ENCODE results near the gene TSSK6.

Gene TSSK6

GRCh38 chr19:19514881-19515641 is at the start of gene TSSK6:
TSSK6 (minus strand) TSS chr19:19515548; CDS start chr19:19515427, 121 bp downstream.
- DNase-seq (ENCODE audit: low read depth) = no peak

DNA sequence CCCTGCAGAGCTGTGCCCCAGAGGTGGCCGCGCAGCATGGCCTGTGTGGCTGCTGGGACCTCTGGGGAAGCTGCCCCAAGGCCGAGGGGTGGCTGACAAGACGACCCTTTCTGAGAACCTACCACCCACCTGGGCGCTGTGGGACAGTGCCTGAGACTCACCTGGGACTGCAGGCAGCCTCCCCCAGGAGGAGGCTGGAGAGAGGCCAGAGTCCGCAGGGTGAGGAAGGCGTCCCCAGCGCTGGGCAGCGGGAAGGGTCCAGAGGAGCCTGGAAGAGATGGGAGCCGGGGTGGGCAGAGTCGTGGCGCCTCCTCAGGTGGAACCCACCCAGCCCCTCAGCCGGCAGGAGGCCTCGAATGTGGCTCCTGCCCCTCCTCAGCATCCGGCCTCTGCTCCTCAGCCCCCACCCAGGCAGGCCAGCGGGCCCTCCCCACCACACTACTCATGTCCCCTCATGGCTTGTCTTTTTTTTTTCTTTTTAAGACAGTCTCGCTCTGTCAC is 48.0 kb upstream of the TSSK6 start:
- no peak for DNase-seq (ENCODE audit: low read depth)

DNA sequence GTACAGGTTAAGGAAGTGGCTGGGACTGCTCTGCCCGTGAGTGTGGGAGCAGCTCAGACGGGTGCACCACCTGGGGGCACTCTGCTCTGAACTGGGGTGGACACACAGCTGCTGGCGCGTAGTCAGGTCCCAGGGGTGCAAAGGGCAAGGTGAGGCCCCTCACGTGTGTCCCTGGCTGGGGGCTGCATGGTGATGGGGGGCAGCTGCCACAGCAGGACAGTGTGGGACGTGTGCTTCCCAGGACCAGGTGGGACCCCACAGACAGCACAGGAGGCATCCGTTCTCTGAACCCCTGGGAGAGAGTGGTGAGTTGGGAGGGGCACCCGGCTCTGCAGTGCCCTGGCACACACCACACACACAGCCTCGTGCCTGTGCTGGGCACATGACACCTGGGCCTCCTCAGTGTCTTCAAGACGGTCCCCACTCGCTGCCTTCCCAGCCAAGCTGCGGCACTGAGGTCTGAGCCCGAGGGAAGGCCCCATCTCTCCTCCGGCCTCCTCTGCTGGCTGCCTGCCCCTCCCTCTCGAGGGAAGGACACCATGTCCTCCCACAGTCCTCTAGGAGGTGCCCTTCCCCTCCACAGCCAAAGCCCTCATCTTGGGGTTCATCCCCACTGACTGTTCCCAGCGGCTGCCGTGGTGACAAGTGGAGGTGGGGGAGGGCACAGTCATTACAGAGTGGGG is 47.5 kb upstream of the TSSK6 start:
- DNase-seq (ENCODE audit: low read depth) = no peak

DNA sequence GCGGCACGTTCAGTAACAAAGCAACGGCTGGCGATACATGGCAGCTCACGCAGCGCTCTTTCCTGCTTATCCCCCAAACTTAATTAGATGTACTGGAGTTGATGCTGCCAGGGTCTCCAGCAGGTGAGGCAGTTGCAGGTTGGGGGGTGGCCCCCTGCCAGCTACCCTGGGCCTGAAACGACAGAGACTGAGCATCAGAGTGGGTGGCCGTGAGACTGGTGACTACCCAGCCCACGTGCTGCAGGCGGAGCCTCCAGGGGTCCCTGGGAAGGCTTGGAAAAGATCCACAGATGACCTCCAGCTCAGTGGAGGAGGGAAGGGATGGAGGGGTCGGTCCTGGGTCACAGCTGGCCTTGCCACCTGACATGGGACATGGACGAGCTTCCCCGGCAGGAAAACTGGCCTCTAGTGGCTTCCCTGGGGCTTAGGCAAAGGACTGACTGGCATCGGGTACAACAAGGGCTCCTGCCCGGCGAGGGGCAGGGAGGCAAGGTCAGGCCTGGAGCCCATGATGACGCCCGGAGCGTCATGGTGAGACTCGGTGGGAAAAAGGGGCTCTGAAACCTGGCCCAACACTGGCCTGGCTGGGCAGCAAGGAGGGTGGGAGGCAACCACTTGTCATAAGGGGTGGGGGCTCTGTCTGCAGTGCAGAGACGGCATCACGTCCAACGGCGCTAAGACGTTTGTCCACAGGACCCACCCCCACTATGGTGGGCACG is 46.8 kb upstream of the TSSK6 start:
- no peak for DNase-seq (ENCODE audit: low read depth)

GRCh38 chr19:19559931-19560330 is 44.6 kb upstream of the TSSK6 start:
- no peak for DNase-seq (ENCODE audit: low read depth)

DNA sequence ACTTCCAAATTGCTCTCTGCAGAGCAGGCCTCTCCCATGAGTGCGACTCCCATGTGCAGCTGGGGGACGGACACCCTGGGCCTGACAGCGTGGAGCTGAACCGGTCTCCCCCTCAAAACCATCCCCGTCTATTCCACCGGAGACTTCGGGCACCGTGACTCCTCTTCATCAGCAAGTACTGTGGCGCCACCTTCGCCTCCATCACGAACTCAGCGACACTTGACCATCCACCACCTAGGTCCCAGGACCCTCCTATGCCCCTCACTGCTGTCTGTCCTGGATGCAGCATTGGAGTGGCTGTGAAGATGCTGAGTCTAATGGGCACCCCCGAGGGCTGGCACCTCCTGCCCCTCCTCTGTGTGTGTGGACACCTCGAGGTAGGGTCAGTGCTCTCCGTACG is 43.3 kb upstream of the TSSK6 start:
- DNase-seq (ENCODE audit: low read depth) = no peak

DNA sequence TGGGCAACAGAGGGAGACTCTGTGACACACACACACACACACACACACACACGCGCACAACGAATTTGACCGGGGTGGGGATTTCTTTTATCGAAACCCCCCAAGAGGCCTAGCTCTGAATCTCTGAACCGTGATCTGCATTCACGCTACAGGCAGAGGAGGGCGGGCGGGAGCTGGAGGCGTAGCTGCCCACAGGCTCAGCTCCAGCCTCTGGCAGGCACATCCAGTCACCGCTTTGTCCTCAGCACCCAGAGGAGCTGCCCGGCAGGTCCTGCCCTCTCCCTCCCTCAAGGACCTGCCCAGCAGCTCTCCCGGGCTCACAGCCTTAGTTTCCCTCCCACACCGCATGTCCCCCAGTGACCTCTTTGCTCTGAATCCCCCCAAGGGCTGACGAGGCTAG is 42.7 kb upstream of the TSSK6 start:
- DNase-seq (ENCODE audit: low read depth) = no peak

GRCh38 chr19:19554074-19555023 is 39.0 kb upstream of the TSSK6 start:
- DNase-seq (ENCODE audit: low read depth) = peak; percentile 36

DNA sequence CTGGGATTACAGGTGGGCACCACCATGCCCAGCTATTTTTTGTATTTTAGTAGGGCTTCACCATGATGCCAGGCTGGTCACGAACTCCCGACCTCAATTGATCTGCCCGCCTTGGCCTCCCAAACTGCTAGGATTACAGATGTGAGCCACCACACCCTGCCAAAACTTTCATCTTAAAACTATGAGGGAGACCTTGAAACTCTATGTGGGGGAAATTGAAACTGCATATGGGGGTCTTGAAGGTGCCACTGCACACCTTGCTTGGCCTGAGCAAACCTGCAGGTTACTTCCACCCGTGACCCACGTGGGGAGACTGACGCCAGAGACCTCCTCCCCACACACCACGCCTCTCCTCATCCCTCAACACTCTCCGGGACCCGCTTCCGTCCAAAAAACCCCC is 38.3 kb upstream of the TSSK6 start:
- no peak for DNase-seq (ENCODE audit: low read depth)

- DNase-seq (ENCODE audit: low read depth) = no peak
Observed at GRCh38 chr19:19552798-19553197, 37.5 kb upstream of the TSSK6 start.

DNA sequence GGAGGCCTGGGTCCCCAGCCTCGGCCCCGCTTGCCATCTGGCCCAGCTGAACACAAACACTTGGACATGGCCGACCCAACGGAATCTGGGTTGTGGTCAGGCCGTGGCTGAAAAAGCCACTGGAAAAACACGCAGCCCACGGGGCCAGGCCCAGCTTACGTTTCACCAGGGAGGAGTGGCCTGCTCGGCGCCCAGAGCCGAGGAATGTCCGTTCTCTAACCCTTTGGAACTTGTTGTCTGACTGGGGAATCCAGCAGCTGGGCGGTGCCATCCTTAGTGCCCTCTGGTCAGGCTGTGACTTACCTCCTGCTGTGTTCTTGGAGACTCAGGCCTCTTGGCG is 36.5 kb upstream of the TSSK6 start:
- DNase-seq (ENCODE audit: low read depth) = no peak

- DNase-seq (ENCODE audit: low read depth) = no peak
Observed at GRCh38 chr19:19550972-19551852, 35.9 kb upstream of the TSSK6 start.

DNA sequence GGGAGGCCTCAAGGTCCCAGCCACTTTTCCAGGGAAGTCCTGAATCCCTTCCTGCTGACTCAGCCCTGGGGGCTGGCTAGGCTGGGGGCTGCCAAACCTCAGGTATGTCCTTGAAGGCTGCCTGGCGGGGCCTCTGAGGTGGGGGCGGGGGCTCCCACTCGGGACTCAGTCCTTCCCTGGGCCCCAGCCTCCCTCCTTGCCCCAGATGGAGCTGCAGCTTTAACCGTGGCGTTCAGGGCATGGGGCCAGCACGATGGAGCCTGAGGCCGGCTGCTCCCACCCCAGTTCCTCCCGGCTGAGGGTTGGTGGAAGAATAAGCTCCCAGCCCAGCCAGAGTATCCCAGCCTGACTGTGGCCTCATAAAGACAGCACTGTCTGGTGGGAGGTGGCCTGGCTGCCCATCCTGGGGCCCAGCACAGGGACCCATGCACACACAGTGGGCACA is 35.2 kb upstream of the TSSK6 start:
- DNase-seq (ENCODE audit: low read depth) = no peak

DNA sequence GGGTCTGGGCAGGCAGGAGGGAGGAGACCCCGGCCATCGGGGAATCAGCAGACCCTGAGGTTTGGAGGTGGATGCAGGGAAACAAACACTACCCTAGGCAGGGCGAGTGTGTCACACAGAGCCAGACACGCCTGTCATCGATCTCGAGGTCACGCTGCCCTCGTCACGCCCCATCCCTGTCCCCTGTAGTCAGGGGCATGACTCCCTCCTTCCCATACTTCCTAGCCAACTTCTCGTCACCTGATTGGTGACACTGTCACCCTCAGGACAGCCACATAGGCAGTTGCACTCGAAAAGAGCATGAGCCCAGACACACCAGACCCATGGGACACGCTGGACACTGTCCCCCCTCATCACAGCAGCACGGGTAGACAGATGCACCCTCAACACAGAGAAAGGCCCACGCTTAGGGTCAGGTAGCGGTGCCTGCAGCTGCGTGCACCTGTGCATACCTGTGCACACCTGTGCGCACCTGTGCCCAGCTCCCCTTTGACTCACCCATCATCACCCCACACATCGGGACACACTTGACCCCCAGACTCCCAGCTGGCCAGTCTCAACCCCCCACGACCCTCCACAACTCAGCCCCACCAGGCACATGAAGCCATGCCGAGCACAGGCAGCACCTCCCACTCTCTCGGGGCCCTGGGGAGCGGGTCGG is 34.6 kb upstream of the TSSK6 start:
- no peak for DNase-seq (ENCODE audit: low read depth)

DNA sequence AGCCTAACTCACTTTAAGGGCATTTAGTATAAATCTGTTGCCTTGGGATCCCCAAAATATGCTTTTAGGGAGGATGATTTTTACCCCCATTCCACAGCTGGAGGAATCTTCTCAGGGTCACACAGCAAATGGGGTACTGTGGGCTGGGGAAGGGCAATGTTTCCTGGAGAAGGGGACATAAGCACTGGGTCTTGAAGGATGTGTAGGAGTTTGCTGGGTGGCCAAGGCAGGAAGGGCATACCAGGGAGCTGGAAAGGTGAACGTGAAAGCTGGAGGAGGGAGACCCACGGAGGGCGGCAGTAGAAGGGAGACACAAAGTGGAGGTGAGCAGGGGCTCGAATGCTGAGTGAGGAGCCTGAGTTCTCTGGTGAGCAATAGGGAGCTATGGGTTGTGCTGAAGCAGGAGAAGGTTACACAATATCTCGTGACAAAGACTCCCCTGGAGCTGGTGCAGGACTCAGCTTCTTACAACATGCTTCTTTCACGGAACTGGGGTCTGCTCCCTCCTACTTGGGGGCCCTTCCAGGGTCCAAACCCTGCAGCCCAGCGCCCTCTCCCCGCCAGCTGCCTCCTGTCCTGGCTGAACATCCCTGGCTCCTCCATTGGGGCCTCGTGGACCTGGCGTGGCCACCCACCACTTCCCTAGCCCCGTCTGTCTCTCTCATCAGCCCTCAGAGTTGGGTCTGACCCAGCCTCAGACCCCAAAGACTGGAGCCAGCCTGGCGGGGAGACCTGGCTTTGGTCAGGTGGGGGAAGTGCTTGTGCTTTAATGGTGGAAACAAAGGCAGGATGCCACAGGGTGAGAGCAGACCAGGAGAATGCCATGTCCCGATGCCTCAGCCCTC is 33.8 kb upstream of the TSSK6 start:
- no peak for DNase-seq (ENCODE audit: low read depth)

DNA sequence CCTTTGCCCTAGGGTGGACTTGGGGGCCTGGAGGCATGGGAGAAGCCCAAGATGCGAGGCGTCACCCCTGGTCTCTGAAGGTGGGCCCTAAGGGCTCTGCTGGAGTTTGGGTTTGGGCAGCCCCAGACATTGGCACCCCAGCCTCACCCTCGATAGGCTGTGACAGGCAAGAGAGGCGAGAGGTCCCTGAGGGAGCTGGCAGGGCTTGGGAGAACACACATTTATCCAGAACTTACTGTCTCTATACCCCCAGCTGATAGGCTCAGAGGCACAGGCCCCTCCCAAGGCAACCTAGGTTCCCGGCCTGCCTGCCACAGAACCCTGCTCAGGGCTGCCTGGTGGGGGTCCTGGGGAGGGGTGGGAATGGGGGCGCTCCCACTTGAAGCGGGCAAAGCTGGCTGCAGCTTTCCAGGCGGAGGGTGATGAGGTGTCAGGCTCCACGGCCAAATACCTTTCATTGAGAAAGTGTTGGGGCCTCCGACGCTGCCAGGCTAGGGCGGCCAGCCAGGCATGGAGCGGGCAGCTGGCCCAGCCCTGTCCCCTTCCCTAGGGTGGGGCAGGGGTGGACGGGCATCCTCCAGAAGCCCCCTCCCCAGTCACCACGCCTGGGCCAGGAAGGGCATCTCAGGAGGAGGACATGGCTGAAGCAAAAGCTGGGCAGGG is 32.5 kb upstream of the TSSK6 start:
- DNase-seq (ENCODE audit: low read depth) = no peak

GRCh38 chr19:19546751-19547162 is 31.4 kb upstream of the TSSK6 start:
- DNase-seq (ENCODE audit: low read depth) = no peak

GRCh38 chr19:19545707-19546106 is 30.4 kb upstream of the TSSK6 start:
- DNase-seq (ENCODE audit: low read depth) = no peak

Data from stimulated activated CD8-positive, alpha-beta memory T cell treated with anti-CD3 and anti-CD28 coated beads, Interleukin-12 subunit alpha, Interleukin-12 subunit beta, amount 100 ng/mL, for 1 hour (primary cell).